Heart left ventricle (tissue), 13 donors: ENCODE measurements around the gene ST3GAL5.

Source experiments
- CTCF ChIP-seq, 12 donors: fragments of 200-600 bp; sonication (generic) in 4 of 12; IDR thresholded peaks; one replicate each; pipeline versions ENCODE4 v1.5.0 to v1.8.0; 2018 to 2022; ENCODE audit warnings: antibody characterized with exemption in 12 of 12, mild to moderate bottlenecking in 5 of 12
- POLR2A ChIP-seq, 2 donors: fragments of 450-650 bp; IDR thresholded peaks; one replicate each; pipeline ENCODE4 v1.6.1; 2017; ENCODE audit warnings: antibody characterized with exemption in 2 of 2, mild to moderate bottlenecking in 2 of 2, moderate library complexity in 2 of 2
- donor health status: ischemic (EF 13 %, LVEDD 7.1; RV severe dilation, severe dysfunction).
- donor health status: DM: no; HTN: yes; CAD: no.
- donor health status: DM: no; HTN: no; CAD: no.
- donor health status: ischemic (EF 25% LVEDD 6.9; RV normal size, moderate dysfunction).
- donor health status: ischemic (EF 25% LVEDD 5.7; RV mildly dilated, moderate dysfunction).
- donor health status: ischemic (EF 35%, LVEDD 5.7; RV mildly dilated, moderate dysfunction).
- donor health status: nonischemic (EF 11% LVEDD 7.7; RV severe dilation, severe dysfunction).
- donor health status: DM: yes; HTN: yes; CAD: no.
- donor health status: PGD.
- donor health status: ischemic (EF 29% LVEDD 5.4; RV normal size, mild dysfunction).
- donor health status: nonischemic (EF 23%, LVEDD 6.1; RV moderate dilation, normal function).

GRCh38 chr2:85843543-85843942, 45.2 kb downstream of the ST3GAL5 start:
- TF ChIP-seq CTCF (IDR thresholded peaks at IDR 0.05) = peak in 6 of 12 donors; percentile 11 to 44 (median 27)
- TF ChIP-seq POLR2A (IDR thresholded peaks at IDR 0.05) = no peak
